ENCODE measurements around the gene GMDS.

GMDS gene

GRCh38 chr6:1679031-1679687 is 566.2 kb downstream of the GMDS start:
- Histone ChIP-seq H3K4me2 (no peak overlapping the region), H3K9ac (no peak overlapping the region), H3K27ac (no peak overlapping the region), H3K4me1 (ENCODE audit: low read depth, poor library complexity, severe bottlenecking) (no peaks in the 10 kb centered on the region), H4K20me1 (ENCODE audit: insufficient read depth) (no peaks in the 10 kb centered on the region), H3K4me3 (IDR thresholded peaks at IDR 0.05; ENCODE audit: insufficient read depth, low read depth, low read length) (no peak overlapping the region), H3K27me3 (ENCODE audit: insufficient read depth, low read depth) (no peaks in the 10 kb centered on the region), H2AFZ (ENCODE audit: low read depth) (no peak overlapping the region), H3K79me2 (ENCODE audit: insufficient read depth, low read depth) (no peaks in the 10 kb centered on the region), H3K36me3 (ENCODE audit: insufficient read depth) (no peaks in the 10 kb centered on the region)
- TF ChIP-seq CTCF (conservative IDR thresholded peaks at IDR 0.05; ENCODE audit: low read depth, low read length), result no peak

- Histone ChIP-seq H4K20me1 (ENCODE audit: insufficient read depth) (no peaks in the 10 kb centered on the region), H3K79me2 (ENCODE audit: insufficient read depth, low read depth) (no peaks in the 10 kb centered on the region), H3K27me3 (ENCODE audit: insufficient read depth, low read depth) (no peaks in the 10 kb centered on the region), H3K4me3 (IDR thresholded peaks at IDR 0.05; ENCODE audit: insufficient read depth, low read depth, low read length) (no peak overlapping the region), H2AFZ (ENCODE audit: low read depth) (no peak overlapping the region), H3K27ac (no peak overlapping the region), H3K9ac (no peak overlapping the region), H3K4me1 (ENCODE audit: low read depth, poor library complexity, severe bottlenecking) (no peaks in the 10 kb centered on the region), H3K36me3 (ENCODE audit: insufficient read depth) (no peaks in the 10 kb centered on the region), H3K4me2 (no peak overlapping the region)
- TF ChIP-seq CTCF (conservative IDR thresholded peaks at IDR 0.05; ENCODE audit: low read depth, low read length), result no peak
Observed at GRCh38 chr6:1678201-1678600, 567.2 kb downstream of the GMDS start.

GRCh38 chr6:1672379-1672778 is 573.0 kb downstream of the GMDS start:
- no peaks in the 10 kb centered on the region for H3K36me3 ChIP-seq (ENCODE audit: insufficient read depth)
- H3K9ac ChIP-seq, result no peak overlapping the region
- H4K20me1 ChIP-seq (ENCODE audit: insufficient read depth), result no peaks in the 10 kb centered on the region
- H3K4me3 ChIP-seq (IDR thresholded peaks at IDR 0.05; ENCODE audit: insufficient read depth, low read depth, low read length), result no peak overlapping the region
- no peak overlapping the region for H3K4me2 ChIP-seq
- no peaks in the 10 kb centered on the region for H3K27me3 ChIP-seq (ENCODE audit: insufficient read depth, low read depth)
- H2AFZ ChIP-seq (ENCODE audit: low read depth), result no peak overlapping the region
- no peaks in the 10 kb centered on the region for H3K79me2 ChIP-seq (ENCODE audit: insufficient read depth, low read depth)
- no peak overlapping the region for H3K27ac ChIP-seq
- no peak for TF ChIP-seq CTCF (conservative IDR thresholded peaks at IDR 0.05; ENCODE audit: low read depth, low read length)
- no peaks in the 10 kb centered on the region for H3K4me1 ChIP-seq (ENCODE audit: low read depth, poor library complexity, severe bottlenecking)

GRCh38 chr6:1670711-1671462 is 574.5 kb downstream of the GMDS start:
- no peaks in the 10 kb centered on the region for H3K36me3 ChIP-seq (ENCODE audit: insufficient read depth)
- no peaks in the 10 kb centered on the region for H3K27me3 ChIP-seq (ENCODE audit: insufficient read depth, low read depth)
- no peak overlapping the region for H3K4me3 ChIP-seq (IDR thresholded peaks at IDR 0.05; ENCODE audit: insufficient read depth, low read depth, low read length)
- no peak overlapping the region for H3K27ac ChIP-seq
- no peaks in the 10 kb centered on the region for H3K79me2 ChIP-seq (ENCODE audit: insufficient read depth, low read depth)
- H2AFZ ChIP-seq (ENCODE audit: low read depth), result no peak overlapping the region
- no peak overlapping the region for H3K9ac ChIP-seq
- no peaks in the 10 kb centered on the region for H3K4me1 ChIP-seq (ENCODE audit: low read depth, poor library complexity, severe bottlenecking)
- no peak overlapping the region for H3K4me2 ChIP-seq
- no peaks in the 10 kb centered on the region for H4K20me1 ChIP-seq (ENCODE audit: insufficient read depth)
- TF ChIP-seq CTCF (conservative IDR thresholded peaks at IDR 0.05; ENCODE audit: low read depth, low read length), result no peak

All from KMS-11 (cell line).